K562 (cell line): ENCODE results near the gene PHOX2A. TPM values are rescaled to one million over a fixed set of nuclear protein-coding genes. Genes with fewer than 3 reads are reported as not detected.
A peak's percentile ranks its signal among the peaks of the same experiment; 100 is the strongest.

Source experiments
- C11orf30 ChIP-seq: fragments of 450-650 bp; IDR thresholded peaks from 2 replicates; pipeline ENCODE4 v1.6.1; 2016; ENCODE audit warnings: low read depth, mild to moderate bottlenecking
- CBFA2T3 ChIP-seq: fragments of 450-650 bp; IDR thresholded peaks from 2 replicates; pipeline ENCODE4 v1.6.1; 2017
- CREM ChIP-seq: IDR thresholded peaks from 2 replicates; pipeline ENCODE4 v1.6.1; 2014; ENCODE audit warnings: antibody characterized with exemption, low read depth
- DNMT1 ChIP-seq: fragments of 450-650 bp; IDR thresholded peaks from 2 replicates; pipeline ENCODE4 v1.6.1; 2016; ENCODE audit warnings: antibody characterized with exemption, mild to moderate bottlenecking
- HEY1 ChIP-seq: fragments of 250-450 bp; sonication (Bioruptor Pico); IDR thresholded peaks from 2 replicates; pipeline ENCODE4 v1.5.0; 2020; ENCODE audit warnings: mild to moderate bottlenecking, moderate library complexity, borderline replicate concordance
- NFRKB ChIP-seq: fragments of 450-650 bp; IDR thresholded peaks from 2 replicates; pipeline ENCODE4 v1.6.1; 2016; ENCODE audit warnings: low read depth
- NFYB ChIP-seq: IDR thresholded peaks from 2 replicates; pipeline ENCODE4 v1.6.1; 2011; ENCODE audit warnings: mild to moderate bottlenecking, moderate library complexity; ENCODE audit not compliant: insufficient read length; ENCODE audit errors: extremely low read depth
- PHTF2 ChIP-seq: fragments of 250-450 bp; sonication (Bioruptor Pico); IDR thresholded peaks from 2 replicates; pipeline ENCODE4 v1.5.0; 2021; ENCODE audit warnings: mild to moderate bottlenecking
- PPARD ChIP-seq: fragments of 250-450 bp; sonication (Bioruptor Pico); IDR thresholded peaks from 2 replicates; pipeline ENCODE4 v1.8.0; 2022; ENCODE audit warnings: inconsistent platforms, mild to moderate bottlenecking, moderate library complexity
- RFX5 ChIP-seq: IDR thresholded peaks from 2 replicates; pipeline ENCODE4 v1.6.1; 2011; ENCODE audit warnings: low read depth, mild to moderate bottlenecking, improper control_type of control experiment, low read length
- XRCC3 ChIP-seq: fragments of 450-650 bp; IDR thresholded peaks from 2 replicates; pipeline ENCODE4 v1.6.1; 2017; ENCODE audit warnings: mild to moderate bottlenecking, moderate library complexity
- ZKSCAN3 ChIP-seq: fragments of 250-450 bp; sonication (Bioruptor Pico); IDR thresholded peaks from 2 replicates; pipeline ENCODE4 v1.4.0; 2020
- ZNF584 ChIP-seq: fragments of 200-800 bp; sonication (Bioruptor generic); IDR thresholded peaks from 2 replicates; pipeline ENCODE4 v1.6.1; 2016; ENCODE audit warnings: low read depth, mild to moderate bottlenecking, missing genetic modification characterization, missing compliant biosample characterization
- ZNF696 ChIP-seq: fragments of 250-450 bp; sonication (Bioruptor Pico); conservative IDR thresholded peaks from 2 replicates; pipeline ENCODE4 v1.4.0; 2020; ENCODE audit warnings: mild to moderate bottlenecking, moderate library complexity
- ZNF766 ChIP-seq: fragments of 200-800 bp; sonication (Bioruptor generic); conservative IDR thresholded peaks from 2 replicates; pipeline ENCODE4 v1.6.1; 2016; ENCODE audit warnings: missing genetic modification characterization, missing compliant biosample characterization
- ZNF77 ChIP-seq: fragments of 250-450 bp; sonication (Bioruptor Pico); IDR thresholded peaks from 2 replicates; pipeline ENCODE4 v1.5.0; 2020
- polyA plus RNA-seq, 8 experiments: library from polyadenylated mRNA; depleted of rRNA in 4 of 8; stranded (reverse) in 5 of 8; unstranded in 3 of 8; fragments of >200 nt; fragmentation: Nextera tagmentation in 2 of 8; fragmentation: Illumina TruSeq in 1 of 8; extraction: Ambion mirVana in 2 of 8; extraction: Trizol in 1 of 8; gene quantifications; 2 replicates each; pipeline versions ENCODE4 v1.2.1 to v1.2.3, GENCODE V29; 2011 to 2014; ENCODE audit warnings: inconsistent platforms in 1 of 8, missing spikeins in 1 of 8
- total RNA-seq, 7 experiments: library from RNA; depleted of rRNA in 6 of 7; stranded (reverse); fragments of >200 nt in 6 of 7; fragmentation: Illumina TruSeq in 2 of 7; extraction: Trizol in 2 of 7; gene quantifications; 2 replicates each; pipeline versions ENCODE4 v1.2.1 to v1.2.3, GENCODE V29; 2011 to 2021; ENCODE audit warnings: low replicate concordance in 1 of 7
- TF ChIP-seq, protein P1 (sequence below): fragments of 250-450 bp; sonication (Bioruptor Pico); IDR thresholded peaks from 2 replicates; pipeline ENCODE4 v1.9.0; 2021; ENCODE audit warnings: mild to moderate bottlenecking
- TF ChIP-seq, protein P2 (sequence below), 2 experiments: fragments of 450-650 bp; IDR thresholded peaks; 2 replicates each; pipeline ENCODE4 v1.6.1; 2018; ENCODE audit warnings: mild to moderate bottlenecking in 2 of 2, low read depth in 1 of 2; ENCODE audit not compliant: partially characterized antibody in 2 of 2
- TF ChIP-seq, protein P3 (sequence below): fragments of 150-350 bp; conservative IDR thresholded peaks from 2 replicates; pipeline ENCODE4 v1.6.1; 2014; ENCODE audit warnings: low read length
- TF ChIP-seq, protein P4 (sequence below): fragments of 450-650 bp; formaldehyde crosslinking; IDR thresholded peaks from 2 replicates; pipeline ENCODE4 v1.4.0; 2020; ENCODE audit warnings: mild to moderate bottlenecking, moderate library complexity
- TF ChIP-seq, protein P5 (sequence below): sonication (generic); formaldehyde crosslinking; IDR thresholded peaks from 2 replicates; pipeline ENCODE4 v1.8.1; 2023; ENCODE audit warnings: mild to moderate bottlenecking, missing genetic modification reagents

Gene PHOX2A
- total and polyA plus RNA-seq, 9 of the 15 experiments (the other 6 are each of a cell fraction or from before 2014, with no cell fraction given): not detected

DNA sequence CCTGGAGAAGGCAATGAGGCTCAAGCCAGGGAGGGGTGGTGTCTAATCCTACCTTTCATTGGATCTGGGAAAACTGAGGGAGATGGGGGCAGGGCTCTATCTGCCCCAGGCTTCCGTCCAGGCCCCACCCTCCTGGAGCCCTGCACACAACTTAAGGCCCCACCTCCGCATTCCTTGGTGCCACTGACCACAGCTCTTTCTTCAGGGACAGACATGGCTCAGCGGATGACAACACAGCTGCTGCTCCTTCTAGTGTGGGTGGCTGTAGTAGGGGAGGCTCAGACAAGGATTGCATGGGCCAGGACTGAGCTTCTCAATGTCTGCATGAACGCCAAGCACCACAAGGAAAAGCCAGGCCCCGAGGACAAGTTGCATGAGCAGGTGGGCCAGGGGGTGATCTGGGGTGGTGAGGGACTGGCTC is 52.0 kb downstream of the PHOX2A start, which contains the start of gene FOLR1 (continued):
- TF ChIP-seq C11orf30: no peak
- no peak for TF ChIP-seq HEY1 (CRISPR knock-in tag)
- TF ChIP-seq CREM: 0 out of 2 replicates have a peak, but pooled peaks have one; percentile 12
- TF ChIP-seq, protein P1, sequence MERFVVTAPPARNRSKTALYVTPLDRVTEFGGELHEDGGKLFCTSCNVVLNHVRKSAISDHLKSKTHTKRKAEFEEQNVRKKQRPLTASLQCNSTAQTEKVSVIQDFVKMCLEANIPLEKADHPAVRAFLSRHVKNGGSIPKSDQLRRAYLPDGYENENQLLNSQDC (CRISPR knock-in tag): no peak
- peak; percentile 33; the same call in 1 of the 2 replicates for TF ChIP-seq CBFA2T3
- no peak for TF ChIP-seq ZNF584 (CRISPR knock-in tag)
- no peak for TF ChIP-seq DNMT1
- no peak for TF ChIP-seq PPARD (CRISPR knock-in tag)
- TF ChIP-seq PHTF2 (CRISPR knock-in tag): no peak
- no peak for TF ChIP-seq ZNF696 (CRISPR knock-in tag)
- TF ChIP-seq ZNF77 (CRISPR knock-in tag): no peak
- TF ChIP-seq NFYB: no peak
- TF ChIP-seq RFX5: no peak
- TF ChIP-seq, protein P2, sequence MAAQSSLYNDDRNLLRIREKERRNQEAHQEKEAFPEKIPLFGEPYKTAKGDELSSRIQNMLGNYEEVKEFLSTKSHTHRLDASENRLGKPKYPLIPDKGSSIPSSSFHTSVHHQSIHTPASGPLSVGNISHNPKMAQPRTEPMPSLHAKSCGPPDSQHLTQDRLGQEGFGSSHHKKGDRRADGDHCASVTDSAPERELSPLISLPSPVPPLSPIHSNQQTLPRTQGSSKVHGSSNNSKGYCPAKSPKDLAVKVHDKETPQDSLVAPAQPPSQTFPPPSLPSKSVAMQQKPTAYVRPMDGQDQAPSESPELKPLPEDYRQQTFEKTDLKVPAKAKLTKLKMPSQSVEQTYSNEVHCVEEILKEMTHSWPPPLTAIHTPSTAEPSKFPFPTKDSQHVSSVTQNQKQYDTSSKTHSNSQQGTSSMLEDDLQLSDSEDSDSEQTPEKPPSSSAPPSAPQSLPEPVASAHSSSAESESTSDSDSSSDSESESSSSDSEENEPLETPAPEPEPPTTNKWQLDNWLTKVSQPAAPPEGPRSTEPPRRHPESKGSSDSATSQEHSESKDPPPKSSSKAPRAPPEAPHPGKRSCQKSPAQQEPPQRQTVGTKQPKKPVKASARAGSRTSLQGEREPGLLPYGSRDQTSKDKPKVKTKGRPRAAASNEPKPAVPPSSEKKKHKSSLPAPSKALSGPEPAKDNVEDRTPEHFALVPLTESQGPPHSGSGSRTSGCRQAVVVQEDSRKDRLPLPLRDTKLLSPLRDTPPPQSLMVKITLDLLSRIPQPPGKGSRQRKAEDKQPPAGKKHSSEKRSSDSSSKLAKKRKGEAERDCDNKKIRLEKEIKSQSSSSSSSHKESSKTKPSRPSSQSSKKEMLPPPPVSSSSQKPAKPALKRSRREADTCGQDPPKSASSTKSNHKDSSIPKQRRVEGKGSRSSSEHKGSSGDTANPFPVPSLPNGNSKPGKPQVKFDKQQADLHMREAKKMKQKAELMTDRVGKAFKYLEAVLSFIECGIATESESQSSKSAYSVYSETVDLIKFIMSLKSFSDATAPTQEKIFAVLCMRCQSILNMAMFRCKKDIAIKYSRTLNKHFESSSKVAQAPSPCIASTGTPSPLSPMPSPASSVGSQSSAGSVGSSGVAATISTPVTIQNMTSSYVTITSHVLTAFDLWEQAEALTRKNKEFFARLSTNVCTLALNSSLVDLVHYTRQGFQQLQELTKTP (IDR thresholded peaks at IDR 0.05; ENCODE audit: low read depth in 1 of 2, partially characterized antibody in 2 of 2): no peak
- TF ChIP-seq ZNF766 (CRISPR knock-in tag): no peak
- no peak for TF ChIP-seq XRCC3
- TF ChIP-seq ZKSCAN3: no peak
- no peak for TF ChIP-seq NFRKB
- TF ChIP-seq, protein P3, sequence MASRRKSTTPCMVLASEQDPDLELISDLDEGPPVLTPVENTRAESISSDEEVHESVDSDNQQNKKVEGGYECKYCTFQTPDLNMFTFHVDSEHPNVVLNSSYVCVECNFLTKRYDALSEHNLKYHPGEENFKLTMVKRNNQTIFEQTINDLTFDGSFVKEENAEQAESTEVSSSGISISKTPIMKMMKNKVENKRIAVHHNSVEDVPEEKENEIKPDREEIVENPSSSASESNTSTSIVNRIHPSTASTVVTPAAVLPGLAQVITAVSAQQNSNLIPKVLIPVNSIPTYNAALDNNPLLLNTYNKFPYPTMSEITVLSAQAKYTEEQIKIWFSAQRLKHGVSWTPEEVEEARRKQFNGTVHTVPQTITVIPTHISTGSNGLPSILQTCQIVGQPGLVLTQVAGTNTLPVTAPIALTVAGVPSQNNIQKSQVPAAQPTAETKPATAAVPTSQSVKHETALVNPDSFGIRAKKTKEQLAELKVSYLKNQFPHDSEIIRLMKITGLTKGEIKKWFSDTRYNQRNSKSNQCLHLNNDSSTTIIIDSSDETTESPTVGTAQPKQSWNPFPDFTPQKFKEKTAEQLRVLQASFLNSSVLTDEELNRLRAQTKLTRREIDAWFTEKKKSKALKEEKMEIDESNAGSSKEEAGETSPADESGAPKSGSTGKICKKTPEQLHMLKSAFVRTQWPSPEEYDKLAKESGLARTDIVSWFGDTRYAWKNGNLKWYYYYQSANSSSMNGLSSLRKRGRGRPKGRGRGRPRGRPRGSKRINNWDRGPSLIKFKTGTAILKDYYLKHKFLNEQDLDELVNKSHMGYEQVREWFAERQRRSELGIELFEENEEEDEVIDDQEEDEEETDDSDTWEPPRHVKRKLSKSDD: no peak
- TF ChIP-seq, protein P4, sequence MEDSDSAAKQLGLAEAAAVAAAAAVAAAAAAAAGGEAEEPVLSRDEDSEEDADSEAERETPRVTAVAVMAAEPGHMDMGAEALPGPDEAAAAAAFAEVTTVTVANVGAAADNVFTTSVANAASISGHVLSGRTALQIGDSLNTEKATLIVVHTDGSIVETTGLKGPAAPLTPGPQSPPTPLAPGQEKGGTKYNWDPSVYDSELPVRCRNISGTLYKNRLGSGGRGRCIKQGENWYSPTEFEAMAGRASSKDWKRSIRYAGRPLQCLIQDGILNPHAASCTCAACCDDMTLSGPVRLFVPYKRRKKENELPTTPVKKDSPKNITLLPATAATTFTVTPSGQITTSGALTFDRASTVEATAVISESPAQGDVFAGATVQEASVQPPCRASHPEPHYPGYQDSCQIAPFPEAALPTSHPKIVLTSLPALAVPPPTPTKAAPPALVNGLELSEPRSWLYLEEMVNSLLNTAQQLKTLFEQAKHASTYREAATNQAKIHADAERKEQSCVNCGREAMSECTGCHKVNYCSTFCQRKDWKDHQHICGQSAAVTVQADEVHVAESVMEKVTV (CRISPR knock-in tag): no peak
- TF ChIP-seq, protein P5, sequence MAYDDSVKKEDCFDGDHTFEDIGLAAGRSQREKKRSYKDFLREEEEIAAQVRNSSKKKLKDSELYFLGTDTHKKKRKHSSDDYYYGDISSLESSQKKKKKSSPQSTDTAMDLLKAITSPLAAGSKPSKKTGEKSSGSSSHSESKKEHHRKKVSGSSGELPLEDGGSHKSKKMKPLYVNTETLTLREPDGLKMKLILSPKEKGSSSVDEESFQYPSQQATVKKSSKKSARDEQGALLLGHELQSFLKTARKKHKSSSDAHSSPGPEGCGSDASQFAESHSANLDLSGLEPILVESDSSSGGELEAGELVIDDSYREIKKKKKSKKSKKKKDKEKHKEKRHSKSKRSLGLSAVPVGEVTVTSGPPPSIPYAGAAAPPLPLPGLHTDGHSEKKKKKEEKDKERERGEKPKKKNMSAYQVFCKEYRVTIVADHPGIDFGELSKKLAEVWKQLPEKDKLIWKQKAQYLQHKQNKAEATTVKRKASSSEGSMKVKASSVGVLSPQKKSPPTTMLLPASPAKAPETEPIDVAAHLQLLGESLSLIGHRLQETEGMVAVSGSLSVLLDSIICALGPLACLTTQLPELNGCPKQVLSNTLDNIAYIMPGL (CRISPR knock-in tag): no peak
